ENCODE measurements around the gene NUDT14.

Gene NUDT14

DNA sequence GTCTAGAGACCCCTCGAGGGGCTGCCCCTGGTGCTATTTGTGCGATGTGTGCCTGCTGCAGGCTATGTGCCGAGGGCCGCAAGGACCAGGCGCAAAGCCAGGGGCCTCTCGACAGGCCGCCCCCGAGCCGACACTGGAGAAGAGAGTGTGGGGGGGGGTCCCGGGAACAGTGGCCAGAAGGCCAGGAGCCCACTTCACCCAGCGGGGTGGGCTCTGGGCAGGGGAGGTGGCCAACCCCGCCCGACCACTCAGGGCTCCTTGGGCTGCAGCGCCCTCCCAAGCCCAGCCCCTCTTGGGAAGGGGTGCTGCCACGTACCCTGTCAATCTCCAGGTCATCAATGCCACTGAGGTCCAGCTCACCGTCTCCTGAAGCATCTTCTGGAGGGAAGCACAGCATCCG is 38.6 kb upstream of the NUDT14 start (continued):
- TF ChIP-seq ARNTL (CRISPR knock-in tag; IDR thresholded peaks at IDR 0.05; ENCODE audit: borderline replicate concordance, low read depth) (no peak), RARB (CRISPR knock-in tag; IDR thresholded peaks at IDR 0.05) (no peak)

DNA sequence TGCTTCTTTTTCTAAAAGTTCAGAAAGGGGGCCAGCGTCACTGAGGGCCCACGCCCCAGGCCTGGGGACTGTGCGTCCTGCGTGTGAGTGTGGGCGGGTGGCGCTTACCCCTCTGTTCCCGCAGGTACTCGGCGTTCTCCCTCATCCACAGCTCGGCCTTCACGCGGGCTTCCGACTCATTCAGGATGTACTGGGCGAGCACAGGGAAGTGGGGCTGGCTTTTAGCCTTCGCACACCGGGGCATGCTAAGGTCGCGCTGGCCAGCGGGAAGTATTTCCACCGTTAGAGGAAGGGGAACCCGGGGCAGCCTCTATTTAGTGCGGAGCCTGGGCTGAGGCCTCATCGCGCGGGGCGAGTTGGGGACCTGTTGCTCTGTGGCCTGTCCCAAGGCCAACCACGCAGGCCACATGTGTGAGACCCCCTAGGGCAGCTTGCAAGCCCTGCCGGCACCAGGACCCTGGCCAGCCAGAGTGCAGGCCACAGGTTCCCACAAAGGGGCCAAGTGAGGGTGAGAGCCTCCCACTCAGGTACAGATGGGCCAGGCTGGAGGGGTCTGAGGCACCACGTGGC is 38.0 kb upstream of the NUDT14 start:
- TF ChIP-seq ESRRG (CRISPR knock-in tag; IDR thresholded peaks at IDR 0.05) (no peak), ZNF8 (CRISPR knock-in tag; IDR thresholded peaks at IDR 0.05) (no peak), ARNTL (CRISPR knock-in tag; IDR thresholded peaks at IDR 0.05; ENCODE audit: borderline replicate concordance, low read depth) (no peak), ZFP3 (CRISPR knock-in tag; IDR thresholded peaks at IDR 0.05) (no peak), RARB (CRISPR knock-in tag; IDR thresholded peaks at IDR 0.05) (no peak), ZNF565 (CRISPR knock-in tag; conservative IDR thresholded peaks at IDR 0.05; ENCODE audit: low read depth) (no peak), ZFP30 (CRISPR knock-in tag; IDR thresholded peaks at IDR 0.05) (no peak), CSDC2 (CRISPR knock-in tag; IDR thresholded peaks at IDR 0.05) (no peak)
- TF ChIP-seq, protein P1, sequence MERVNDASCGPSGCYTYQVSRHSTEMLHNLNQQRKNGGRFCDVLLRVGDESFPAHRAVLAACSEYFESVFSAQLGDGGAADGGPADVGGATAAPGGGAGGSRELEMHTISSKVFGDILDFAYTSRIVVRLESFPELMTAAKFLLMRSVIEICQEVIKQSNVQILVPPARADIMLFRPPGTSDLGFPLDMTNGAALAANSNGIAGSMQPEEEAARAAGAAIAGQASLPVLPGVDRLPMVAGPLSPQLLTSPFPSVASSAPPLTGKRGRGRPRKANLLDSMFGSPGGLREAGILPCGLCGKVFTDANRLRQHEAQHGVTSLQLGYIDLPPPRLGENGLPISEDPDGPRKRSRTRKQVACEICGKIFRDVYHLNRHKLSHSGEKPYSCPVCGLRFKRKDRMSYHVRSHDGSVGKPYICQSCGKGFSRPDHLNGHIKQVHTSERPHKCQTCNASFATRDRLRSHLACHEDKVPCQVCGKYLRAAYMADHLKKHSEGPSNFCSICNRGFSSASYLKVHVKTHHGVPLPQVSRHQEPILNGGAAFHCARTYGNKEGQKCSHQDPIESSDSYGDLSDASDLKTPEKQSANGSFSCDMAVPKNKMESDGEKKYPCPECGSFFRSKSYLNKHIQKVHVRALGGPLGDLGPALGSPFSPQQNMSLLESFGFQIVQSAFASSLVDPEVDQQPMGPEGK (CRISPR knock-in tag; IDR thresholded peaks at IDR 0.05; ENCODE audit: borderline replicate concordance), result no peak
- ATAC-seq, result no peak

DNA sequence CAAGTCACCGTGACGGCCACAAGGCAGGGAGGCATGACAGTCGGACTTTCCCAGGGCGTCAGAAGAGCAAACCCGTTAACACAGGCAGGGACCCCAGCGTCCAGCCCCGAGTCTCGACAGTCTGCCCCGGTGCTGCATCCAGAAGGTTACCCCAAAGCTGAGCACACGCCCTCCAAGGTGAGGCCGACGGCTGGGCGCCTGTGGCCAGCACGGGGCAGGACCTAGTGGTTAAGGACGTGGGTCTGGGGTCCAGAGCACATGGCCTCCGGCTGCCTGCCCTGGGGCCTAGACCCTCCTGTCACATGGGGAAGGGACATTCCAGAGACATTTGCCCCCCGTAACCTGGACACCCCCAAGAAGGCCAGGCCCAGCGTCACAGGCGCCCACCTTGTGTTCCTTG is 37.5 kb upstream of the NUDT14 start:
- TF ChIP-seq, protein P2, sequence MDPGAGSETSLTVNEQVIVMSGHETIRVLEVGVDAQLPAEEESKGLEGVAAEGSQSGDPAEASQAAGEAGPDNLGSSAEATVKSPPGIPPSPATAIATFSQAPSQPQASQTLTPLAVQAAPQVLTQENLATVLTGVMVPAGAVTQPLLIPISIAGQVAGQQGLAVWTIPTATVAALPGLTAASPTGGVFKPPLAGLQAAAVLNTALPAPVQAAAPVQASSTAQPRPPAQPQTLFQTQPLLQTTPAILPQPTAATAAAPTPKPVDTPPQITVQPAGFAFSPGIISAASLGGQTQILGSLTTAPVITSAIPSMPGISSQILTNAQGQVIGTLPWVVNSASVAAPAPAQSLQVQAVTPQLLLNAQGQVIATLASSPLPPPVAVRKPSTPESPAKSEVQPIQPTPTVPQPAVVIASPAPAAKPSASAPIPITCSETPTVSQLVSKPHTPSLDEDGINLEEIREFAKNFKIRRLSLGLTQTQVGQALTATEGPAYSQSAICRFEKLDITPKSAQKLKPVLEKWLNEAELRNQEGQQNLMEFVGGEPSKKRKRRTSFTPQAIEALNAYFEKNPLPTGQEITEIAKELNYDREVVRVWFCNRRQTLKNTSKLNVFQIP (CRISPR knock-in tag; IDR thresholded peaks at IDR 0.05; ENCODE audit: borderline replicate concordance, low read depth), result no peak
- TF ChIP-seq, protein P3, sequence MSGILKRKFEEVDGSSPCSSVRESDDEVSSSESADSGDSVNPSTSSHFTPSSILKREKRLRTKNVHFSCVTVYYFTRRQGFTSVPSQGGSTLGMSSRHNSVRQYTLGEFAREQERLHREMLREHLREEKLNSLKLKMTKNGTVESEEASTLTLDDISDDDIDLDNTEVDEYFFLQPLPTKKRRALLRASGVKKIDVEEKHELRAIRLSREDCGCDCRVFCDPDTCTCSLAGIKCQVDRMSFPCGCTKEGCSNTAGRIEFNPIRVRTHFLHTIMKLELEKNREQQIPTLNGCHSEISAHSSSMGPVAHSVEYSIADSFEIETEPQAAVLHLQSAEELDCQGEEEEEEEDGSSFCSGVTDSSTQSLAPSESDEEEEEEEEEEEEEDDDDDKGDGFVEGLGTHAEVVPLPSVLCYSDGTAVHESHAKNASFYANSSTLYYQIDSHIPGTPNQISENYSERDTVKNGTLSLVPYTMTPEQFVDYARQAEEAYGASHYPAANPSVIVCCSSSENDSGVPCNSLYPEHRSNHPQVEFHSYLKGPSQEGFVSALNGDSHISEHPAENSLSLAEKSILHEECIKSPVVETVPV (CRISPR knock-in tag; IDR thresholded peaks at IDR 0.05), result no peak
- TF ChIP-seq ARNTL (CRISPR knock-in tag; IDR thresholded peaks at IDR 0.05; ENCODE audit: borderline replicate concordance, low read depth), result no peak
- TF ChIP-seq ESRRG (CRISPR knock-in tag; IDR thresholded peaks at IDR 0.05), result no peak
- TF ChIP-seq, protein P4, sequence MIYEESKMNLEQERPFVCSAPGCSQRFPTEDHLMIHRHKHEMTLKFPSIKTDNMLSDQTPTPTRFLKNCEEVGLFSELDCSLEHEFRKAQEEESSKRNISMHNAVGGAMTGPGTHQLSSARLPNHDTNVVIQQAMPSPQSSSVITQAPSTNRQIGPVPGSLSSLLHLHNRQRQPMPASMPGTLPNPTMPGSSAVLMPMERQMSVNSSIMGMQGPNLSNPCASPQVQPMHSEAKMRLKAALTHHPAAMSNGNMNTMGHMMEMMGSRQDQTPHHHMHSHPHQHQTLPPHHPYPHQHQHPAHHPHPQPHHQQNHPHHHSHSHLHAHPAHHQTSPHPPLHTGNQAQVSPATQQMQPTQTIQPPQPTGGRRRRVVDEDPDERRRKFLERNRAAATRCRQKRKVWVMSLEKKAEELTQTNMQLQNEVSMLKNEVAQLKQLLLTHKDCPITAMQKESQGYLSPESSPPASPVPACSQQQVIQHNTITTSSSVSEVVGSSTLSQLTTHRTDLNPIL (CRISPR knock-in tag; IDR thresholded peaks at IDR 0.05; ENCODE audit: low read depth), result no peak
- ATAC-seq, result no peak

DNA sequence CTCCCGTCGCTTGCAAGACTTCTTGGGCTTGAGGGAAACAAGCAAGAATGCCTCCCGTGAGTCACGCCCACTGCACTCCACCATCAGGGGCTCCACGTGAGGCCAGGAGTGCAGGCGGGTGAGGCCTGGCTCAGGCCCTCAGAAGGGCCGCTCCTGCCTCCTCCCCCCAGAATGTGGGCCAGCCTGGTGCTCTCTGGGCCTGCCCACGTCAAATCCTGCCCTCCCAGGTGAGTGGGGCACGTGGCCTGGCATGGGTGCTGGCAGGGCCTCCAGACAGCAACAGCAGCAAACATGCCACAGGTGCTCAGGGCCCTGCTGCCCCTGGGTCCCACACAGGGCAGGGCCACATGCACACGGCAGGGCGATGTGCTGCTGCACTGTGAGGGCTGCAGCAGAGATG is 36.7 kb upstream of the NUDT14 start:
- ATAC-seq, result no peak
- TF ChIP-seq ARNTL (CRISPR knock-in tag; IDR thresholded peaks at IDR 0.05; ENCODE audit: borderline replicate concordance, low read depth) (no peak), ESRRG (CRISPR knock-in tag; IDR thresholded peaks at IDR 0.05) (no peak), OSR1 (CRISPR knock-in tag; IDR thresholded peaks at IDR 0.05) (no peak)

DNA sequence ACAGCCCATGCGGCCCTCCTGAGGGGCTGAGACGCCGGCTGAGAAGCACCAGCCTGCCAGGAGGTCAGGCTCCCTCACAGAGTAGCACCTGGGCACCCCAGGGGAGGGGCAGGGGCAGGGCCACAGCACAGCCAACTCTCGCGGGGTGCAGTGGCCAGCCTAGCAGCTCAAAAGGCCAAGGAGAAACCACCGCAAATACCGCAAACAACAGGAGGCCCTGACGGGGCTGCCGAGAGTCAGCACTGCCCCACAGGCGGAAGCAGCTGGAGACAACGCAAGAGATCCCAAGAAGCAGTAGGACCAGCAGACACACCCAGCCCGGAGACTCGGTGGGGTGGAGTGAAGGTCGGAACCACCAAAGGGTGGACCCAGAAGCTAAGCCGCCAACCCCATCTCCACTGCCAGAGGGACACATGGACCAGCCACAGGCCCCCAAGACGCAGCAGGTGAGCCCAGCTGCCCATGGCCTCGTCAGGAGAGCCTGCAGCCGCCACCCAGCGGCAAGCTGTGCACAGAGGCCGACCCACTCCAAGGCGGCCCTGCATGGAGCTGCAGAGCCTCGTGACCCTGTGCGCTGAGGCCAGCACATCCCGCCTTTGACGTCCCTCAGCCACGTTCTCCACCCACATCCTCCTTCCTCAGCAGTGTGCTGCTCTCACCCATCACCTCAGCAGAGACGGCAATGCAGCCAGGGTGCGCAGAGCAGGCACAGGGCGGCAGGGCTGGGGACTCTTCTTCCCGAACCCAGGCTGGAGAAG is 35.6 kb upstream of the NUDT14 start:
- TF ChIP-seq, protein P1 (CRISPR knock-in tag; IDR thresholded peaks at IDR 0.05; ENCODE audit: borderline replicate concordance), result no peak
- no peak for TF ChIP-seq ZNF70 (CRISPR knock-in tag; IDR thresholded peaks at IDR 0.05)
- no peak for TF ChIP-seq ZFP30 (CRISPR knock-in tag; IDR thresholded peaks at IDR 0.05)
- no peak for TF ChIP-seq TOX (CRISPR knock-in tag; IDR thresholded peaks at IDR 0.05; ENCODE audit: borderline replicate concordance)
- TF ChIP-seq ESRRG (CRISPR knock-in tag; IDR thresholded peaks at IDR 0.05), result no peak
- TF ChIP-seq TCF4 (CRISPR knock-in tag; IDR thresholded peaks at IDR 0.05; ENCODE audit: borderline replicate concordance), result no peak
- ATAC-seq, result no peak
